CD4-positive, alpha-beta T cell (primary cell): Measurements from ENCODE around the gene SLC39A10. TPM values are rescaled to one million over a fixed set of nuclear protein-coding genes. Genes with fewer than 3 reads are reported as not detected.

Experiments
- ATAC-seq: fragments of 200-7000 bp; cut with Tn5 transposase; one replicate; pipeline ENCODE4 v1.10.0; 2022; ENCODE audit warnings: mild to moderate bottlenecking; ENCODE audit not compliant: poor library complexity
- CTCF ChIA-PET: fragments of 350-600 bp; sonication (Branson Sonifier 250); formaldehyde crosslinking; loops from one replicate; lab custom pipeline; 2021; ENCODE audit warnings: antibody characterized with exemption, inconsistent platforms; lab: Charles Lee
- POLR2A ChIA-PET: fragments of 350-600 bp; sonication (Branson Sonifier 250); formaldehyde crosslinking; loops from one replicate; lab custom pipeline; 2021; ENCODE audit warnings: antibody characterized with exemption, inconsistent platforms; lab: Charles Lee
- DNase-seq, 14 experiments: peaks; one replicate each; pipeline ENCODE4 v3.0.0-alpha.2; 2013 to 2020; ENCODE audit warnings: mixed read lengths in 2 of 14
- H3K27ac ChIP-seq, 2 donors: one replicate each; pipeline versions ENCODE4 v1.5.1 to v1.7.0; 2013; ENCODE audit warnings: low read length in 2 of 2, low read depth in 1 of 2, mild to moderate bottlenecking in 1 of 2
- H3K27me3 ChIP-seq, 2 experiments: 1 replicate in 1 of 2; 2 replicates in 1 of 2; pipeline versions ENCODE4 v1.6.1 to v1.7.0; 2013; ENCODE audit warnings: low read length in 2 of 2, control low read depth in 1 of 2, mild to moderate bottlenecking in 1 of 2, moderate library complexity in 1 of 2; ENCODE audit not compliant: insufficient read depth in 2 of 2, control insufficient read depth in 1 of 2
- H3K36me3 ChIP-seq: one replicate; pipeline ENCODE4 v1.6.1; 2013; ENCODE audit warnings: low read length, control low read depth; ENCODE audit not compliant: insufficient read depth
- H3K4me1 ChIP-seq: one replicate; pipeline ENCODE4 v1.6.1; 2013; ENCODE audit warnings: low read length, control low read depth; ENCODE audit not compliant: insufficient read depth
- H3K4me3 ChIP-seq: one replicate; pipeline ENCODE4 v1.5.1; 2013; ENCODE audit warnings: mild to moderate bottlenecking, low read length, moderate library complexity
- H3K9me3 ChIP-seq, 2 experiments: 1 replicate in 1 of 2; 2 replicates in 1 of 2; pipeline versions ENCODE4 v1.6.1 to v1.7.0; 2013; ENCODE audit warnings: low read length in 2 of 2, mild to moderate bottlenecking in 2 of 2, control low read depth in 1 of 2, moderate library complexity in 1 of 2; ENCODE audit not compliant: control insufficient read depth in 1 of 2, insufficient read depth in 1 of 2
- H3K27ac Mint-ChIP-seq: one replicate; pipeline ENCODE4 v1.8.0; 2020; ENCODE audit warnings: mixed read lengths
- H3K27me3 Mint-ChIP-seq: one replicate; pipeline ENCODE4 v1.8.0; 2021; ENCODE audit warnings: mixed read lengths
- H3K36me3 Mint-ChIP-seq: one replicate; pipeline ENCODE4 v1.8.0; 2021; ENCODE audit warnings: low read depth, mixed read lengths
- H3K4me1 Mint-ChIP-seq: one replicate; pipeline ENCODE4 v1.8.0; 2021; ENCODE audit warnings: low read depth, mixed read lengths
- H3K4me3 Mint-ChIP-seq: one replicate; pipeline ENCODE4 v1.8.0; 2020; ENCODE audit warnings: mild to moderate bottlenecking, mixed read lengths
- H3K9me3 Mint-ChIP-seq: one replicate; pipeline ENCODE4 v1.8.0; 2020; ENCODE audit warnings: mixed read lengths
- CTCF ChIP-seq: fragments of 200-600 bp; IDR thresholded peaks from one replicate; pipeline ENCODE4 v1.8.0; 2022; ENCODE audit warnings: antibody characterized with exemption, mild to moderate bottlenecking
- intact Hi-C, 2 experiments: fragments of 100-400 bp; cut with DNase I in 1 of 2; cut with micrococcal nuclease in 1 of 2; formaldehyde crosslinking; loops; one replicate each; pipeline versions ENCODE4 v1.15.1 to v1.9.0; 2023 to 2025; cut with DNase I, micrococcal nuclease
- total RNA-seq, 174 experiments: library from RNA in 2 of 174; stranded (reverse) in 2 of 174; gene quantifications; one replicate each; pipeline ENCODE4 v1.2.3 and lab custom pipeline; 2021 to 2026

SLC39A10 gene
- total RNA-seq, 2 experiments from 2014 or later: 38.2 to 39.4 TPM

GRCh38 chr2:195779491-195779890 is 122.5 kb downstream of the SLC39A10 start:
- intact Hi-C loops: no loop called here
- no peaks in the 10 kb centered on the region for H3K36me3 Mint-ChIP-seq
- no peaks in the 10 kb centered on the region for H3K4me1 Mint-ChIP-seq
- H3K27ac ChIP-seq: no peak overlapping the region
- no peak overlapping the region for H3K27ac Mint-ChIP-seq
- H3K9me3 Mint-ChIP-seq: no peaks in the 10 kb centered on the region
- no peaks in the 10 kb centered on the region for H3K36me3 ChIP-seq
- TF ChIP-seq CTCF: no peak
- DNase-seq (no peak), ATAC-seq (no peak)
- H3K4me3 ChIP-seq: no peak overlapping the region
- CTCF ChIA-PET: no interaction called here
- H3K4me1 ChIP-seq: no peaks in the 10 kb centered on the region
- POLR2A ChIA-PET: no interaction called here
- no peaks in the 10 kb centered on the region for H3K9me3 ChIP-seq
- H3K27me3 Mint-ChIP-seq: no peaks in the 10 kb centered on the region
- H3K4me3 Mint-ChIP-seq: no peak overlapping the region
- no peaks in the 10 kb centered on the region for H3K27me3 ChIP-seq

GRCh38 chr2:195782156-195782555 is 125.1 kb downstream of the SLC39A10 start:
- DNase-seq: no peak
- H3K4me3 Mint-ChIP-seq: no peak overlapping the region

More at GRCh38 chr2:195782156-195782555, 125.1 kb downstream of the SLC39A10 start:
- no peak for ATAC-seq
- H3K9me3 ChIP-seq: no peaks in the 10 kb centered on the region
- CTCF ChIA-PET: no interaction called here
- Mint-ChIP-seq H3K27ac (no peak overlapping the region), H3K27me3 (no peaks in the 10 kb centered on the region), H3K4me1 (no peaks in the 10 kb centered on the region), H3K36me3 (no peaks in the 10 kb centered on the region), H3K9me3 (no peaks in the 10 kb centered on the region)
- no peak overlapping the region for H3K4me3 ChIP-seq
- H3K27ac ChIP-seq: no peak overlapping the region
- H3K4me1 ChIP-seq: no peaks in the 10 kb centered on the region
- H3K27me3 ChIP-seq: no peaks in the 10 kb centered on the region
- no peak for TF ChIP-seq CTCF
- POLR2A ChIA-PET: no interaction called here
- no peaks in the 10 kb centered on the region for H3K36me3 ChIP-seq
- intact Hi-C loops: no loop called here
